LoVo (cell line): ENCODE data around the gene TRPM3.

Experiments
- DNase-seq: peaks from one replicate; pipeline ENCODE4 v3.0.0-alpha.2; 2016; ENCODE audit warnings: low spot score

Gene TRPM3

GRCh38 chr9:71121275-71122021 is at the start of gene TRPM3:
Gene TRPM3 (minus strand): TSS chr9:71121621. CDS start chr9:71121354, 267 bp downstream.
- no peak for DNase-seq

DNA sequence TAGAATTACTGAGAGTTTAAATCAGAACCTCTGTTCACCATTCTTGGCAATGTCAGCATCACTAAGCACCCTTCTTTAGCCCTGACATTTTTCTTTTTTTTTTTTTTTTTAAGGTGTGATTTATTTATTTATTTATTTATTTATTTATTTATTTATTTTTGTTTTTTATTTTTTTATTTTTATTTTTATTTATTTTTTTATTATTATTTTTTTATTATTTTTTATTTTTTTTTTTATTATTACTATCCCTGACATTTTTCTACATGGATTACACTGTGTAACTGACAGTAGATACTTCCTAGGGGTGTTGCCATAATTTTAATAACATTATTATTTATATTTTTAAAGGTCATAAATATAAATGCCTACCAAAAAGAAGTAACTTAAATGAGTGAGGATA is 47.0 kb upstream of the TRPM3 start:
- no peak for DNase-seq

DNA sequence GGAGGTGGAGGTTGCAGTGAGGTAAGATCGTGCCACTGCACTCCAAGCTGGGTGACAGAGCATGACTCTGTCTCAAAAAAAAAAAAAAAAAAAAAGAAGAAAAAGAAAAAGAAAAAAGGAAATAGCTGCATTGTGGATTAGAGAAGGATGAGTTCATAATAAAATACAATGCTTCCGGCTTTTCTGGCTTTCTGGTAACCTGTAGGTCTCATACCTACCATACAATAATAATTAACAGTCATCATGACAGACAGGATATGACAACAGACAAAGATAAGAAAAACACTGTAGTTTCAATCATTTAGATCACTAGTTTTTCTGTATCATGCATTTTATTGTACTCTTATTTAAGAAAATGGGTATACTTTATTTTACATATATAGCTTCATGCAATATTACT is 40.7 kb upstream of the TRPM3 start:
- no peak for DNase-seq

DNA sequence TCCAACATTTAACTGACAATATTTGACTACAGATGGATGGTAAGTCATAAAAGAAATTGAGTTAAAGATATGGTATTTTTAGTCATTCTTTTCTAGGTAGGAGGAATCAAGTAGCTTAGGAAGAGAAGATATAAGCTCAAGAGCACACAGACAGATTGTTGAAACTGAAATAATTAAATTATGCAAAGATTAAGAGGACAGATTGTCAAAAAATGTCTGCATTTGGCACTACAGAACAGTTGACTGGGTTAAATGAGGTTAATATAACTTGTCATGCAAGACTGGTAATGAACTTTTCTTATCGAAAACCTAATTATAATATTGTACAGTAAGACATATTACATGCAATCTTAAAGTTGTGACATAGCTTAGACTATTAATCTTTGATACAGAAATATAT is 36.3 kb upstream of the TRPM3 start:
- DNase-seq, result no peak

DNA sequence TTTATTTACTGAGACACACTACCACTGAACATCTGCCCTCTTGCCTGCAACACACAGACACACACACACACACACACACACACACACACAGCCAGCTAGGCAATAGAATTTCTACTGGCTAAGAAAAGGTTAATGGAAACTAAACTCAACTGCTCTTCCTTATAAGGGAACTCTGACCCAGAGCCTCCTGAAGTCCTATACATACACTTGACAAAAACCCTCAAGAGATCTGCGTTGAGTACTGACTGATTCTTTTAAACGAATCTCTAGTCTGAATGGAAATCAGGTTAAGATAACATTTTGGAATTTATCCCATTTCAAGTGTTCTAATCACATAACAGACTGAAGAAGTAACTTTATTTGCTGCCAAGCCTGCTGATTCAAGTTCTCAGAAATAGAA is 25.9 kb upstream of the TRPM3 start:
- no peak for DNase-seq

DNA sequence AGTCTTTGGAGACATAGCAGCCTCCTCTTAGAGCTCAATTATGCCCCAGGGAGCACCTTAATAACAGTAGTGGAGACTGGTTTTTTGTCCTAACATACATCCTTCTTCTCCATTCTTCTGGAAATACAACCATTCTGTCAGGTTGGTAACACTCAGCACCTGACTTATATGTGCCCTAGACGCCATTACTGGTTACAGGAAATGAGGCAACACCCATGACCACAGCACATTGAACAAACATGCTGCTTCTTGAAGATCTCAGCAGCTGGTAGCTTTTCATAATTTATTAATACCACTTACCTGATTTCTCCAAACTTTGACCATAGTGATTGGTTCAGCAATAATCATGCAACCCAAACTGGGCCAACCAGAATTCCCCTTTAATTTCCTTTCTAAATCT is 25.1 kb upstream of the TRPM3 start:
- no peak for DNase-seq

DNA sequence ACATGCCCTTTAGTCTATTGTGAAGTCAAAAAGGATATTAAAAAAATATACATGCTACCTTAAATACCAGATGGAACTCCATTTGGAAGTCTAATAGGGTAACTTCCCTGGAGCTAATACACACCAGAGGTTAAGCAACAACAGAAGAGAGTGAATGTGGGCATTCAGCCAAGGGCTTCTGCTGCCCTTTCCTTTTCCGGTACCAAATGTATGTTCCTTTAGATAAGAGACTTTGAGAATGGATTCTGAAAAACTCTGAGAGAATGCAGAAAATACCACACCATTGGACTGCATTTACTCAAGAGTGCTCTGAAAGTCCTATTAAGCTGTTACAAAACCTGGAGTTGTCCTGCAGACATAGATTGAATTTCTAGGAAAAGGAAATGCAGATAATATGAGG is 23.8 kb upstream of the TRPM3 start:
- DNase-seq, result no peak

DNA sequence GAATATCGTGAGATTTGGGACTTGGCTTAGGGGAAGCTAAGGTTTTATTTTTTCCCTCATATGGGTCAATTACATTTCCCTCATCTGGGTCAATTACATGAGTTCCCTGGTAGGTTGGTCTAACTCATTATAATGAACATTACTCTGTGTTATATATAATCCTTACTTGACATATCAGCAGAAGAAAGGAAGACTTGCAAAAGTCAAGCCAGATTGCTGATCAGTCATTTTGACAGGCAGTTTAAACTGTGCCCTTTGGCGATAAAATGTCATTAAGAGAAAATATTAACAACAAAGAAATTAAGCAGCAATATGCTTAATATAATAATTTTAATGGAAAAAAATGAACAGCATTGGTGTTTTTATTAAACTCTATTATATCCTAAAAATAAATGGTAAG is 23.1 kb upstream of the TRPM3 start:
- DNase-seq, result no peak

DNA sequence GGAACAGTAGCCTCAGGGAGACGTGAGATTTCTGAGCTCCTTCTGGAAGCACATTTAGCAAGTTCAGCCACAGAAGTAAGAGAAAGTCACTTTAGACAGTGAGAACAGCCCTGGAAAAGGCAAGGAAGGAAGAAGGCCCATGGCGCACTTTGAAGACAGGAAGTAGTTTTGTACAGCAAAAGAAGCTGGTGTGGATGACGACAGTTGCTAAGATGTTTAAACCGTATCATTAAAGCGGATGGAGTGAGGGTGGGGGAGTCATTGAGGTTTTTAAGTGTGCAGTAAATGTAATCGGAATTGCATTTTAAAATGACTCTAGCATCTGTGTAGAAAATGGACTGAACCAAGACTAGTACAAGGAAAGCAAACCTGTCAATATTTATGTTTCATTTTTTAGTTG is 15.3 kb upstream of the TRPM3 start:
- no peak for DNase-seq

DNA sequence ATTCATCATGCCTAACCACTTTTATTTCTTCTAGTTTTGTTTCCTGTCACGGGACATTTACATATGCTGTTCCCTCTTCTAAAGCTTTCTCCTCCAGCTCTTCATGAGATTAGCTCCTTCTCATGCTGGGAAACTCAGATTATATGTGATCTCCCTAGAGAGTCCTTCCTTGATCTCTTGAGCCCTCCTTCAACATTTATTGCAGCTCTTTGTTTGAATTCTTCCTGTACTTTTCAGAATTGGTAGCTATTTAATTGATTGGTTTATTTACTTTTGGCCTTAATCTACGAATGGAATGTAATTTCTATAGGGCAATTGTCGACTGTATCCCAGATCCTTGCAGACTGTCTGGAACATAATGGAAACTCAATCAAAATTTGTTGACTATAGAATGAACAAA is 9.7 kb upstream of the TRPM3 start:
- DNase-seq, result no peak

DNA sequence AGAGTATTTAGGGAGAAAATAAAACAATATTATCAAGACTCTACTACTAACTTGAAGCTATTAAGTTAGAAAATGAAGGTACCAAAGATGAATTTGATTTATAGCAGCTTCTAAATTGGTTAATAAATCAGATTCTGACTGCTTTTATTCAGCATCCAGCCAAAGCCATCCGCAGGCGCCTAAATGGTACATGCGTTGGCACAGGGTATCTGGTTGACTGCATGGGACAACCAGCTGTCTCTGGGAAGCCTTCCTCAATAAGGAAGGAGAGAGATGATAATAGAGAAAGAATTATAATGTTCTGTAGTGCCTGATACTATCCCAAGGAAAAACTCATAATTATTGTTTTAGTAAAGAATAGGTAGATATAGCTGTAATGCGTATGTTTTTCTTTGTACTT is 9.1 kb upstream of the TRPM3 start:
- no peak for DNase-seq

- DNase-seq, result no peak
These were observed 7.4 kb upstream of the TRPM3 start for GRCh38 chr9:71128796-71129195.

DNA sequence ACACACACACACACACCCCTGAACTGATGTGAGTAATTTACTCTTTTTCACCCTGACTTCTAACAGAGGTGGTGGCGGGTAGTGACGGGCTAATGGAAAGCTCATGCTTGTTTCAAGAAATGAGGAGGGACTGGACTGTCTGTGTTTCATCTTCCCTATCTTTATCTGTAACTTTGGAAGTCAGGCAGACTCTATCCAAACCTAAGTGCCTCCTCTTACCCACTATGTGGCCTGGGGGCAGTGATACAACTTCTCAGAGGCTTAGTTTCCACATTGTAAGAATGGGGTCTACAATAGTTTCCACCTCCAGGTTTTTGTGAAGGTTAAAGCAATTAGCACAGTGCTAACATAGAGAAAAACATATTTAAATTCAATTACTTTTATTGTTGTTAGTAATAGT is 5.9 kb upstream of the TRPM3 start:
- no peak for DNase-seq

DNA sequence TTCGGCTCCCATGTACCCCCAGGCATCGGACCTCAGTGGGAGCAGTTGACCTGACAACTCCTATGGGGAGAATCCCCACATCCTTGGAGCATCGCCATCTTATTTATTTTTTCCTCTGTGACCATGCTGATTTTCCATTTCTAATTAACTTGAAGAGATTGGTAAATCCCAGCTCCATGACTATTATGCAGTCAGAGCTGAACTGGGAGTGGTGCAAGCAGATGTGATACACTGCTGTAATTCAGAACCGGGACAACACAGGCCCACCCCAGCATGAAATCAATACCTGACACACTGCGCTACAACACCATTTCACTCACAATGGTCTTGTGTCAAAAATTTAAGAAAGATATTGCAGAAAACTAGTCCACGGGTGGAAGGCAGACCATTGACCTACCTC is 1.0 kb upstream of the TRPM3 start:
- no peak for DNase-seq

DNA sequence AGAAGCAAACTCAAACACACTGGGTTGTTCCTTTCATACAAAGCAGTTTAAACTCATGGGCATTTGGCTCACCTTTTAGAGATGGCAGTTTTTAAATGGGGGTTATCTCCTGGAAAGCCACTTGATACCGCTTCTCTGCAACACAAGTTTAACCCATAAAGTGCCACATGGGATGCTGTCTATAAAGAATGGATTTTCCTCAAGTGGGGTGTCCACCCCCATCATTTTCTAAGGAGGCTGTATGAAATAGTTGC is 528 bp upstream of the TRPM3 start:
- DNase-seq, result no peak

DNA sequence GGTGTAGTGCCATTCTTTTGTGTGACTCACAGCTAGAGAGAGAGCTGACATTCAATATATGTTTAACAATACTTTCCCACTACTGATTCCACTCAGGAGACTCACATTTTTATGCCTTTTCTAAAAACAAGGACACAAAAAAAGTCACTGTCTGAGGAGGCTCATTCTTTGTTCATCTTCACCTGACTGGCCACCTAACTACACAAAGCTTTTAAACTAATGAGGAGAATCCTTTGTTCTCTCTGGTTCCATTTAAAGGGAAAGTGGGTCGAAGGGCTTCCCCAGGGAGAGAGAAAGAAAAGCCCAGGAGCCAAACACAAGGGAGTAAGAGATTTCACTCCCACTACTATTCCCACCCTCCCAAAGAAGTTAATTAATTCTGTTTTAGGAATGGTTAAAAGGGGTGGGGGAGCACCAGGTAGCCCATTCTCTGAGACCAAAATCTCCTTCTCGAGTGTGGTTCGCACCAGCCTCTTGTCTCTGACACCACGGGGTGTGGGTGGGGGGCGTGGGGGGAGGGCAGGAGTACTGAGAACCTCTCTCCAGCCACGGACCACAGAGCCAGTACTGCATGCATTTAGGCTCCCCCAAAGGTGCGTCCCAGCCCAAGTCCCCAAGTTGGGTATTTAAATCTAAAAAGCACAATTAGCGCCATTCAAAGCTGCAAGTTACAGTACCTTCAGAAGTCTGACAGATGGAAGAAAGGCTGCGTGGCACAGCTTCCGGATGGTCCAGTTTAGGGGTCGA is 747 bp downstream of the TRPM3 start:
- no peak for DNase-seq

- DNase-seq, result no peak
These were observed 1.7 kb downstream of the TRPM3 start for GRCh38 chr9:71119746-71120145.

DNA sequence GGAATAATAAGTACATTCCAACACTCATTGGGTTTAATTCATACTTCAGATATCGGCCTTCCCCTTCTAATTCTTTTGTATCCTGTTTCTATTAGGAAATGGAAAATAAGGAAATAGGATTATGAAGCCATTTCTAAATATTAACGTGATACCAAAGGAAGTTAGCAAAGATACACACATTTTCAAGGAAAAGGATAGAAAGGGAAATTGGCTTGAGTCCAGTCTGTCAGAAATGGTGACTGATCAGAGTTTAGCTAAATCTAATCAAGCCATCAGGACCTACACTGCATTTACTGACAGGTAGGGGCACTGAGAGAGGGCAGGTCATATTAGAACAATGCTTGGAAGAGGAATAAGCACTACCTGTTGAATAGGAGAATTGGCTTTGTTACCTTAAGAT is 3.1 kb downstream of the TRPM3 start:
- DNase-seq, result no peak

DNA sequence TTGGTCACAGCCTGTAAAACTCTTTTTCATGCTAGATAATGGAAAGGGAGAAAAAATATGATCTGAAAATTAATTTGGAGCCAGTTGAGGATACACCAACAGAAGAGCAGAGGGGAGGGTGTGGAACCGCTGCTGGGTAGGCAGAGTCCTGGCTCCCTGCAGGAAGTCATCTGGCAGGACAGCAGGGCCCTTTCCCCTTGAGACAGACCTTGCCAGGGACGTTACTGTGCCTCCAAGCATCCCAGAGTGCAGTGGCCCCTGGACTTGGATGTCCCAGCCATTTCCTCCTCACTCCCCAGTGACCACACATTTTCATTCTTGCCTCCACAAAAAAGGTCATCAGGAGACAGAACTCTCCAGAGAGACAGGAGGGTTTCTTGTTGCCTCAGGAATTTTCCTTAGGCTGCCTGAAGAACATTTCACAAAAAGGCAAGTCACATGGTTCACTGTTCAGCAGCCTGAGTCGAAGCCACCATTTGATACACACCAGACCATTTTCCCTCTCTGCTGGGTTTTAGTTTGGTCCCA is 5.9 kb downstream of the TRPM3 start:
- DNase-seq, result no peak

DNA sequence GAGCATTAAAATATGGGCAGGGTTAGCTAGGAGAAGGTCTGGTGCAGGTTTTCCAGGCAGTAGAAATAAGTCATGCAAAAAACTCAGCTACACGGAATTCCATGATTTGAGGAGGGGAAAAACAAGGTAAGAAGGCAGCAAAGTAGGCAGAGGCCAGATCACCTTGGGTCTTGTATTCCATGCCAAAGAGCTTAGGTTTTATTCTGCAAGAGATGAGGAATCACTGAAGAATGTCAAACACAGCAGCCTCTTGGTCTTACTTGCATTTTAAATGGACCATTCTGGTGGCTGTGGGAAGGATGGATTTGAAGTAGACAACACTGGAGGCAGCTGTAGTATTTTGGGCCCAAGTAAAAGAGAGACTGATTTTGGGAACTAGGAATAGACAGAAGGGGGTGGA is 8.6 kb downstream of the TRPM3 start:
- DNase-seq, result no peak

- DNase-seq, result no peak
These were observed 12.5 kb downstream of the TRPM3 start for GRCh38 chr9:71108937-71109336.

DNA sequence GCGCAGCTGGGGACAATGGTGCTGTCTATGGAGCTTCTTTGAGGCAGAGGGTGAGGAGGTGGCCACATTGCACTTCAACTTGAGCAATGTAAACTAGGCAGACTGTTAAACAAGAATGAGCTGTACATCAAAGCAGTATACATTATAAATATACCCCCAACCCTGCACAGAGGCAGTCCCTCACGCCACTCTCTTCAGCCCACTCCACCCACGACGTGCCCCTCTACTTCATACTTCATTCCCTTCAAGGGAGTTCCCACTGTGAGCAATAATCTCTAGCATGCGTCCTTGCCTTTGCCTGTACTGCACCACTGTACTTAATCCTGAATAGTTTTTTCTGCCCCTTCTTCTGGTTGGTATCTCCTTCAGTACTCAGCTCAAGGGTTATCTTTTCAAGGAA is 14.4 kb downstream of the TRPM3 start:
- no peak for DNase-seq

GRCh38 chr9:71105192-71105591 is 16.2 kb downstream of the TRPM3 start:
- DNase-seq, result no peak

- DNase-seq, result no peak
These were observed 22.6 kb downstream of the TRPM3 start for GRCh38 chr9:71098801-71099200.
